SK-N-SH treated with all-trans-retinoic acid at 6 μM for 48 hours (cell line): ENCODE results near the gene CAND2.
"Not testable (repeated sequence)": the region's sequence is repeated elsewhere in the genome, so short reads cannot be mapped to it uniquely, and the experiment has no call there.

Experiments
- BACH2 ChIP-seq: fragments of 250-450 bp; sonication (Bioruptor Pico); IDR thresholded peaks from 2 replicates; pipeline ENCODE4 v1.9.0; 2021; ENCODE audit warnings: mild to moderate bottlenecking, borderline replicate concordance
- OSR1 ChIP-seq: fragments of 250-450 bp; sonication (Bioruptor Pico); IDR thresholded peaks from 2 replicates; pipeline ENCODE4 v1.8.0; 2022; ENCODE audit warnings: moderate library complexity, mild to moderate bottlenecking, inconsistent platforms
- PPARA ChIP-seq: fragments of 250-450 bp; sonication (Bioruptor Pico); IDR thresholded peaks from 2 replicates; pipeline ENCODE4 v1.5.0; 2020; ENCODE audit warnings: mild to moderate bottlenecking, borderline replicate concordance
- ZFP30 ChIP-seq: fragments of 450-650 bp; formaldehyde crosslinking; IDR thresholded peaks from 2 replicates; pipeline ENCODE4 v1.5.0; 2022; ENCODE audit warnings: mild to moderate bottlenecking, moderate library complexity

DNA sequence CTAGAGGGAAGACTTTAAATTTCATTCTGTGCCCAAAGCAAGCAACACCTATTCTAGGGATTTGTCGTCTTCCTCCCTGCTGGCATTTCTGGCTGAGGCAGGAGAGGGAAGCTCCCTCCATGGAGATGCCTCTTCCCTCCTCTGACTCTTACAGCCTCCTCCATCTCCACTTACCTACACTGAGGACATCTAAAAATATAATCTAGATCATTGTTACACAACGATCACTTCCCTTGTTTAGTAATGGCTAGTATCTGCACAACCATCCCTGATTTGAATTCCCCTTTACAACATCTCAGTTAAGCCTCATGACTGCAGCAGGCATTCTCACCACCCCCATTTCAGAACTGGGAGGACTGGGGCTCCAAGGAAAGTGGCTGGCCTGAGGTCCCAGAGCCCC, 57.4 kb downstream of the CAND2 start:
- TF ChIP-seq ZFP30 (CRISPR knock-in tag); BACH2; PPARA (CRISPR knock-in tag); OSR1 (CRISPR knock-in tag): not testable (repeated sequence)
